ENCODE measurements around the gene PGGHG.

GRCh38 chr11:304915-305843 is 16.3 kb downstream of the PGGHG start:
- TF ChIP-seq POLR2AphosphoS5 (IDR thresholded peaks at IDR 0.05) (peak; percentile 34 to 56), POLR2A (IDR thresholded peaks at IDR 0.05; ENCODE audit: low read depth) (no peak)
- TF ChIP-seq, protein P1, sequence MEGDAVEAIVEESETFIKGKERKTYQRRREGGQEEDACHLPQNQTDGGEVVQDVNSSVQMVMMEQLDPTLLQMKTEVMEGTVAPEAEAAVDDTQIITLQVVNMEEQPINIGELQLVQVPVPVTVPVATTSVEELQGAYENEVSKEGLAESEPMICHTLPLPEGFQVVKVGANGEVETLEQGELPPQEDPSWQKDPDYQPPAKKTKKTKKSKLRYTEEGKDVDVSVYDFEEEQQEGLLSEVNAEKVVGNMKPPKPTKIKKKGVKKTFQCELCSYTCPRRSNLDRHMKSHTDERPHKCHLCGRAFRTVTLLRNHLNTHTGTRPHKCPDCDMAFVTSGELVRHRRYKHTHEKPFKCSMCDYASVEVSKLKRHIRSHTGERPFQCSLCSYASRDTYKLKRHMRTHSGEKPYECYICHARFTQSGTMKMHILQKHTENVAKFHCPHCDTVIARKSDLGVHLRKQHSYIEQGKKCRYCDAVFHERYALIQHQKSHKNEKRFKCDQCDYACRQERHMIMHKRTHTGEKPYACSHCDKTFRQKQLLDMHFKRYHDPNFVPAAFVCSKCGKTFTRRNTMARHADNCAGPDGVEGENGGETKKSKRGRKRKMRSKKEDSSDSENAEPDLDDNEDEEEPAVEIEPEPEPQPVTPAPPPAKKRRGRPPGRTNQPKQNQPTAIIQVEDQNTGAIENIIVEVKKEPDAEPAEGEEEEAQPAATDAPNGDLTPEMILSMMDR (IDR thresholded peaks at IDR 0.05), result peak; percentile 72 to 88 (median 73)

All from esophagus muscularis mucosa (tissue), 3 donors.